Activated CD8-positive, alpha-beta memory T cell treated with anti-CD3 and anti-CD28 coated beads for 1 hour (primary cell): ENCODE results near the gene ZNF521.

Source experiments
- DNase-seq, 2 donors: peaks; one replicate each; pipeline ENCODE4 v3.0.0-alpha.2; 2020; ENCODE audit warnings: low read depth in 1 of 2; ENCODE audit errors: extremely low read depth in 1 of 2

ZNF521 gene

DNA sequence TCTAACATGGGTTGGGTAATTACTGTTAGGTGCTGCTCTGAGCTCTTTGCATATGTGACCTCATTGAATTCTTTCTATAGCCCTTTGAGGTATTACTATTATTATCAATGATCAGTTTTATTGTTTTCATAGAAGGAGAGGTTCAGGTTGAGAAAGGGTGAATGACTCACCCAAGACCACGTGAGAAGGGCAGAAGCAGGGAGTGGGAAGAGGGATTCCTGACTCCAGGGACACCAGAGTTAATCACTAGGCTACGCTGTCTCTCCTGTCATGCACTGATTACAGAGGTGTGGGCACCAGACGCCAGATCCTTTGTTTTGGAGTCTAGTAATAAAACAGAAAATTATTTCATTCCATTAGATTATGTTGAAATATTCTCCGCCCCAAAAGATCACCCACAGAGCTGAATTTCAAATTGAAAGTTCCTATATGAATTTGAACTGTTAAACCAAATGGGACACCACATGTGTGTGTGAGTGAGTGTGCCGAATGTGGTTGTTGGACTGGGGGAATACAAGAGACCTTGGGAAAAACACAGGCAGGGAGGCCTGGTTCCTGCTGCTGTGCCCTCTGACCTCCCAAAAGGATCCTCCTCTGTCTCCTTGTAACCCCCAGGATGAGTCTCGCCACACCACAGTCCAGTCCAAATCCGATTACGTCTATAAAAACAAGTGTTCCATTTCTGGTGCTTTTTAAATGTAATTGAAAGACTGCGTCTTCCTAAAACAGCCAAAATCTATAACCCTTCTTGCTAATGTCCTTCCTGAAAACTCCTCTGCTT lies 215.4 kb downstream of the ZNF521 start:
- no peak for DNase-seq

DNA sequence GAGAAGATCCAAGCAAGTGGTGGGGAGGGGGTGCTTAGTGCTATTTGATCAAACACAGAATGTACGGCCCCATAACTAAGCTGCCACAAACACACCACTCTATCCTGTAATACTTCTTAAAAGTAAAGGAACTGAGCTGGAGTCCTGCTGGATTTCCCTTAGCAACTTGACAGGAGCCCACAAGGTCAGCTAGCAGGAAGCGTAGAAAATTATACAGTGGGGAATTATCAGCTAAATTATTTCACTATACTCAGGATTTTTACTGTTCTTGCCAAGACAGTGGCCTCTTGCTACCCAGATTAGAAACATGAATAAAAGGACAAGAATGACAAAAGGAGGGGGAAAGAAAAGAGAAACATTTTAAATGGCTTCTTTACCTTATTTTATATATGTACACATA lies 217.1 kb downstream of the ZNF521 start:
- DNase-seq = no peak

DNA sequence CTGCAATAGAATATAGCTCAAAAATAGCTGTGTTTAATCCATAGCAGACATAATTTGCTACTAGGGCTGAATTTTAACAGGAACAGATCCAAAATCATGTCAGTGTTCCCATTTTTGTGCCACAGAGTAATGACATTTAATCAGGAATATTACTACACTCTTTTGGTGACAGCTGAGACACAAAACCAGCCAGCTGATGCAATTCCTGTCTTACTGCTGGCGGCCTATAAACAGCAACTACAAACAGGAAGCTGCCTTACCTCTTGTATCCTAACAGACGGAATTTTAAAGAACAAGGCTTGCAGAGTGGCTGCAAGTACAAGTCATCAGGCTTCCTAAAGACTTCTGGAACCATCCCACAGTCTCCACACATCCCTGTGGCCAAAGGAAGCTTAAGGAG lies 218.1 kb downstream of the ZNF521 start:
- DNase-seq = no peak

DNA sequence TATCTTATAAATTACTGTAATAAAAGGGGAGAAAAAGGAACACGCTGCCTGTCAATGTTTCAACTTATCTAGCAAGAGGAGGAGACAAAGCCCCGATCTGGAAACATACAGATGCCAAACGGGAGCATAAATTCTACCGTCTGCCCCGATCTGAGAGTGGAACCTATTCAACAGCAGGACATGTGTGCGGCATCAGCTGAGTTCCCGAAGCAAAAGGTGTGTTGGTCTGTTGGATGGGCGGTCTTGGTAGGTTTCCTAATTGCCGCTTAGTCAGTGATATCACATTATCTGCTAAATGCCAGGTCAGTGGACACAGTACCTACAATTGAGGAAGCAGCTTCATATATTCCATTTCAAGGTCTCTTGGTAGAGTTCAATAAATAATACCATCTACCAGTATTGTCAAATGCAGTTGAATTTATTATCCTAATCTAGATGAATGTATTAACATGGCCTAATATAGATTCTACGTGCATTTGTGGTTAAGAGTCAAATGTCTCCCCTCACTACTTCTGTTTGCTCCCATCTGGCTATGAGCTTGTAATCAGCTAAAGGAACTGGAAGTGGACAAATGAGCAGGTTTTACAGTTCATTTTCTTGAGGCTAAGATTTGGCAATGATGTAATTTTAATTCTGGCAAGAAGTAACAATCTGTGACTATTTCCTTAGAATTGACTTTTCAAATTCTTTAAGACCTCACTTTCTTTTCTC lies 219.0 kb downstream of the ZNF521 start:
- DNase-seq = no peak

DNA sequence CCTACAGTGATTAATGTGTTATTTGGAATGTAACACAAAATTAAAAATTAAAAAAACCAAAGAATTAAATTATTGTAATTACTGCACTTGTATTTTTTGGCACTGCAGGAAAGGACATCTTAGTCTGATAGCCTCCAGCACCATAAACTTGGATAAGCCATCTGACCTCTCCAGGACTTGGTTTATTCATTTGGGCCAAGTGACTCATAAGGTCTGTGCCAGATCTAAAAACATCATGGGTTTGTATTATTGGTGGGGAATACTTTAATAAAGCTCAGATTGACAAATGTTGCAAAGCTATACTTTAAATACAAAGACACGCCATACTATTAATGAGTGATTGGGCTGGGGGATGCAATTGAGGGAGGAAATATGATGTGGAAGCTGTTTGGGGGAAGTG lies 225.2 kb downstream of the ZNF521 start:
- DNase-seq = no peak

DNA sequence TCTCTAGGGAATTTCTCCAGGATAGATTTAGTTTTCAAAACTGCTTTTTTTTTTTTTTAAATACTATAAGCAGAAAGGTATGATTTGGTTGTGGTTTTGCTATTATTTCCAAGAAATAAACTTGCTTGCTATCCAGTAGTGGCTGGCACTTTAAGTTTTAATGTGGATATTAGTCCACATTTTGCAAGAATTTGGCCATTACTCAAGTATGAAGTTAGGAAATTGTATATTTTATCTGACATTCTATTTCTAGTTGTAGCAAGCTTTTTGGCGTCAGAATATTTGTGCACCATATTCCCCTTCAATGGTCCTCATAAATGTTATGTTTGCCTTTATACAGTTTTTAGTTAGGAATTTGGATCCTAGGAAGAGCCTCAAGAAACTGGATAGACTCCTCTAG lies 226.3 kb downstream of the ZNF521 start:
- no peak for DNase-seq

DNA sequence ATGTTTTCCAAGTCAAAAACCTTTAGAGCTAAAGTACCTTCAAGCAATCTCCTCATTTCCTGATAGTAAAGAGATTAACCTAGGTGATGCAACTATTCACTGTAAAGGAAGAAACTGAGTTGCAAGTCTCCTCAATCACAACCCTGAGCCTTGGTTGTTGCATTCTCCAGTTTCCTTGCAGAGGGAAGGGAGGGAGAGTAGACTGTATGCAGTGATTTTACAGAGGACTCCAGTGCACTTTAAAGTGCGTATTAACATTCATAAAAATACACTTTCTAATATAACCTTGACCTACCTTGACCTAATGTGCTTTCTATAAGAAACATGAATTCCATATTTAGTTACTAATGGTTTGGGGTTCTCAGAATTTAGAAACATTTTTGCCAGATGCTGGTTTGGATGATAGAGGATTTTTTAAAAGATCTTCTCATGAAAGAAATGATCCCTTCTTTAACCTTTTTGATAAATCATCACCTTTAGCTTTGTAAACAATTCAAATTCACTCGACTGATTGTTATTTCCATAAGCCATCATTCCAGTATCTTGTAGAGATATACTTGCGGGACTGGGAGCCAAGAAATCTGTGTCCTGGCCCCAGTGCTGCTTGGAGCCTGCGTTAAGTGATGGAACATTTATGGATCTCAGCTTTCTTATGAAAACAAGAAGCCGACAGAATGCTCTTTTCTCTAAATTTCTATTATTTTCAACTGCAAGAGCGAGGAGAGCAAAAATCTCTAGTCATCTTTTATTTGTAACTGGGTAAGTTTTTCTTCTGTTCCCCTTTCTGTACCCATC lies 228.3 kb downstream of the ZNF521 start:
- no peak for DNase-seq

DNA sequence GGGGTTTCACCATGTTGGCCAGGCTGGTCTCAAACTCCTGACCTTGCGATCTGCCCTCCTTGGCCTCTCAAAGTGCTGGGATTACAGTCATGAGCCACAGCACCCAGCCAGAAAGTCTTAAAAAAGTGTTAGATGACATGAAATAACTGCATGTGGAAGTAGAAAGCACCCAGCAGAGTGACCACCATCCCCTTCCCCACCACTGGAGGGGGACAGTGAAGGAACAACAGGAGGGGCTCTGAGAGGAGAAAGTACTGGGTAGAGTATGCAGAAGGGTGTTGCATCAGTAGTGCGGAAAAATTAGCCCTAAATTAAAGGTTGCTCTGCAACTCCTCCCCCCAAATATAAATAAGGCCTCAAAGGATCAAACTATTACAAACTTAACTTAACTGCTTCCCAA lies 230.5 kb downstream of the ZNF521 start:
- no peak for DNase-seq

DNA sequence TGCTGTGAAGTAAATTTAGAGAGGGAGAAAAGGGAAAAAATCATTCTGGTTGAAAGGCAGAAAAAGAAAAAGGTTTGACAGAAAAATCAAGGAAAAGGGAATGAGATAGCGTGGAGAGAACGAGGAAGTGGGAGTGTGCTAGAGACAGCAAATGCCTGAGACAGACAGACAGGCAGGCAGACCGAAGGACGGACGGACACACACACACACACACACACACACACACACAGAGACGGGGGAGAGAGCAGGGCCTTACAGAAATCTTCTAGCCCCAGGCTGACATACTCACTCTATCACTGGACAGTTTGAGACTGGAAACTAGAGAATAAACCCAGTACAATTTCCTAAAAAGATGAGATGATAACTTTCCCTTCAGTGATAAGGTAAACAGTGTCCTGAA lies 238.4 kb downstream of the ZNF521 start:
- DNase-seq = no peak

DNA sequence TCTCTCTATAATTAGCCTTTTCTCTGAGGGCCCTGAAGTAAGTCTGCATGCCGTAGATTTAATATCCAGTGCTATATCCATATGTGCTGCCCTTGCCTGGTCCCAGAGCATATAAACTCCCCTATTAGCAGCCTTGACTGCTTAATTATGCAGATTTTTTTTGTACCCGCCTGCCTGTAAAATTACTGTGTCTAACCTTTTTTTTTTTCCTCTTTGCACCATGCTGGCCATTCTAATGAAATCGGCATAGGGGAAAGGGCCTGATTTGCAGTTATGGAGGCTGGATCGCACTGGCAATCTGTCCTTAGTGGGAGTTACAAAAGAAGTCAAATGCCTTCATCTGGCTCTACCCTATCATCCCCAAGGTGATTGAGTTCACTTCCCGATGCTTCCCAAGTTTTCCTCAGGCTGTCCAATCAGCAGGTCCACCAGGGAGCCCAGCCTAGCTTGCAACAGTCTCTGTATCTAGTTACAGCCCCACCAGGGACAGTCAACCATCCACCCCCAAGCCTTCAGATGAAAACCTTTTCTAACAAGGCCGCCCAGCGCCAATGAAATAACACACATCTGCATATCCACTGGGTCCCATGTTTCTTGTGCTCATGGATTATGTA lies 239.0 kb downstream of the ZNF521 start:
- DNase-seq = no peak

DNA sequence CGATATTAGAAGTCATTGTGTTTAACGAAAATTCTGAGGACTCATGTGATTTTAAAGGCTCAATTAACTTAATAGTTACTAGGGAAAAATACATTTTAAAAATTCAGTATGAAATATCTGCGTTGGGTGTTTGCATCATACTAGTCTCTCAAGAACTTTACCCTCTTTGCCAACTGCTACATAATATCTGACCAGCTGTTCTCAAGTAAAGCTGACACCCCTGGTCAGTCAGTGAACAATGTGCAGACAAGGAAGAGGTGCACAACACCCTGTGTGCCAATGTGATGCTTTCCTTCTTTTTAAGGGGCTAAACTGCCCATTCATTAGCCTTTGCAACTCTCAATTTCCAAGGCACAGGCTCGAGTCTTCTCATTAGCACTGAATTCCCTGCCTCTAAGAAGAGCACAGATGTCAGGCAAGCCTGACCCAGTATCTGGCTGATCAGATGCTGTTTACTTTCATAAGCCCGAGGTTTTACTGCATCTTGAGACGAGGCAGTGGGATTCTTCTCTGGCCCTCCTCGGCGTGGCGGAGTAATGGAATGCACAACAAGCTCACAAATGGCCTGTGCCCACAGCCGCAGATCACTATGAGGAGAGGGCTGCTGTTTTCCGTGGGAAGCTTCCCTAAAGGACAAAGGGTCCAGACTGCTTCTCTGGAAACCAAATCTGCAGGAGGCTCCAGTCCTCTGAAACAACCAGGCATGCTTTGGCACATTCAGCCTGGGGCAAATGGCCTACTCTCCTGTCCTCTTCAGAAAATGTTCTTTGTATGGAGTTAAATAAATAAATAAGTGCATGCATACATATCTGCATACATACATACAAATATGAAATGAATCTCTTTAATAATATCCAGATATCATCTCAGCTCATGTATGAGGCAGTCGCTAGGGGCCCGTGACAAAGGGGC lies 240.3 kb downstream of the ZNF521 start:
- no peak for DNase-seq

DNA sequence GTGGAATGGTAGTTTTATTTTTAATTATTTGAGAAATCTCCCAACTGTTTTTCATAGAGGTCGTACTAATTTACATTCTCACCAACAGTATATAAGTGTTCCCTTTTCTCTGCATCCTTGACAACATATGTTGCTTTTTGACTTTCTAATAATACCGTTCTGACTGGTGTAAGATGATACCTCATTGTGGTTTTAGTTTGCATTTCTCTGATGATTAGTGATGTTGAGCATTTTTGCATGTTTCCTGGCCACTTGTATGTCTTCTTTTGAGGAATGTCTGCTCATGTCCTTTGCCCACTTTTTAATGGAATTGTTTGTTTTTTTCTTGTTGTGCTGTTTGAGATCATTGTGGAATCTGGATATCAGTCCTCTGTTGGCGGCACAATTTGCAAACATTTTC lies 242.5 kb downstream of the ZNF521 start:
- DNase-seq = no peak

DNA sequence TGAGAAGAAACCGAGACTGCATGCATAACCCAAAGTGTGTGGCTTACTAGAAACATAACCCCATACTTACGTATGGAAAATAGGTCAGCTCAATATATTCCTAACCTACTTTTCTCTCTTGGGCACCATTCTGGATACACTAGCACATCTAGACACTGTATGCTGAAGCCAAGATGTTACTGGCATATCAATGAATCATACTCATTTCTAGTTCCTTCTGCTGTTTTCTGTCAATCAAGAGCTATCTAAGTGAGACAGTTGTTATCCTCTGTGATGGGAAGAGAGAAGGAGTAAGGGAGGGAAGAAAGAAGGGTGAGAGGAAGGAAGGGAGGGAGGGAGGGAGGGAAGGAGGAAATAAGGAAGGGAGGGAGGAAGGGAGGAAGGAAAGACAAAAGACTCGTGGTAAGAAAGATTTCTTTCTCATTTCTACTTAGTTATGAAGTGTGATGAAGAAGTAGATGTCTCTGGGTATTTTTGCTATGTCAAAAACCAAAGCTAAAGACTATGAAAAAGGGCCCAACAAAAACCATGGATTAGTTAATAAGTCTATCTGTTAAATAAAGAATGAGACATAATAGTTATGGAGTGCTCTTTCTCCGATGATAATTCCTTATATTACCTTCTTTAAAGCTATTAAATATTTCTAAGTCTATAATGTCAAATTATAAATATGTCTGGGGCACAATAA lies 248.4 kb downstream of the ZNF521 start:
- no peak for DNase-seq

DNA sequence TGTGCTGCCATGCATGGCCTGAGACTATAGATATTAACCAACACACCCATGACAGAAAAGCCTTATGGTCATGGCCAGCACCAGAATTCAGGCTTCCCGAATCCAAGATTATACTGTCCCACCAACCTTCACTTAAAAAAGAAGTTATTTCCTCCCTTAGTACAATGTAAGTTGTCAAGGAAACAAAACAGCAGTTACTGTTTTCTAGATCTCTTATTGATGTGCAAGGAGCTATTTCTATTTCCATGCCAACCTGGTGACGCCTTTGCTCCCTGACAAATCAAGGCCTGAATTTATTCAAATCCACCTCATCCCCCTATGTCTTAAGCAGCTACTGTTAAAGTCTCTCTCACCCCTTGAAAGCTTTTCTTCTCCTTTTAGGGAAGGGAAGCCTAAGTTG lies 249.3 kb downstream of the ZNF521 start:
- DNase-seq = no peak

DNA sequence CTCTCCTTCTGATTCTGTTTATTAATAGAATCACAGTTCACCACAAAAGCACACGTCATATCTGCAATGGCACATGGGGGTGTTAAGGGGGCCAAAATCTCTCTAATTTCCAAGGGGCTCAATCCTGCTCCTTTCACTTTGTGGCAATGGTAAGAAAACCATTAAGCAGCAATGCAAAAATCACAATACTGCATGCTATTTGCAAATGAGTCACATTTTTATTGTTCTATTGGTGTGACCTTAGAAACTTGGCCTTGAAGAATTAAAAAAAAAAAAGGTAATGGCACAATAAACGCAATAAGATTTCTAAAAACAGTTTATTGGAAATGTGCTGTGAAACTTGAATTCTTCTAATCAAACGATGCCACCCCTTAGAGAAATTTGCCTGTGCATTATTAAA lies 251.5 kb downstream of the ZNF521 start:
- DNase-seq = no peak

DNA sequence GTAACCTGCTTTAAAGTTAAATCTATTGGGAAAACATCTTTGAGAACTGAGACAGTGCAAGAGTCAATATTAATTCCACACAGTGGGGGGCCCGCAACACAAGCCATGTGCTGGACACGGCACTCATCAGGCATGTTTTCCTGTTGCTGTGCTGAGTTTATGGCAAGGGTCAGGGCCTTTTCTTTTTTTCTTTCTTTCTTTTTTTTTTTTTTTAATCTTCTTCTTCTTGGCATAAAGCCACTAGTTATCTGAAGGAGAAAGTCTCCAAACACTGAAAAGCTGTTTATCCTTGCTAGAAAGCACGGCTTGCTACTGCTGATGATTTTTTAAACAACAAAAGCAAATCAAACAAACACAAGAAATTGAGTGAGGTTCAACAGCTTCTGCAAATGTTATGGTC lies 252.1 kb downstream of the ZNF521 start:
- no peak for DNase-seq

DNA sequence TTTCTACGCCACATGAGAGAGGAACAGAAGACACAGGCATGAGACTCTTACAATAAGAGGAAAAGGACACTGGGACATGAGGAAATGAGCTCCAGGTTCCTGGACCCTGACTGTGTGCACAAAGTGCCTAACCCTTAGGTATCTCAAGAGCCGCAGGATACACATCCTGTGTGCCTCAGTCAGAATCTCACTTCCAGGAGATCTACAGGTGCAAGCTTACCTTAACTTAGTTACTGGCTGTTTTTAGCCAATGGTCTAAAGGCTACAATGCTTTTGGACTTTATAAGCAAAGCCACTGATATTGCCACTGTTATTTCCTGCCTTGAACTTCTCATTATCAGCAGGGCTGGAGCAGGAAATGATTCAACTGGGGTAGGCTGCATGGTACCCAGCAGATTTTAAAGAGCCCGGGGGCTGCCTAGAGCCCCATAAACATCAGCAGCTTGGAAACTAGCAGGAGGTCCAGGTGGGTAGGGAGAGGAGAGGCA lies 254.4 kb downstream of the ZNF521 start:
- DNase-seq = no peak

DNA sequence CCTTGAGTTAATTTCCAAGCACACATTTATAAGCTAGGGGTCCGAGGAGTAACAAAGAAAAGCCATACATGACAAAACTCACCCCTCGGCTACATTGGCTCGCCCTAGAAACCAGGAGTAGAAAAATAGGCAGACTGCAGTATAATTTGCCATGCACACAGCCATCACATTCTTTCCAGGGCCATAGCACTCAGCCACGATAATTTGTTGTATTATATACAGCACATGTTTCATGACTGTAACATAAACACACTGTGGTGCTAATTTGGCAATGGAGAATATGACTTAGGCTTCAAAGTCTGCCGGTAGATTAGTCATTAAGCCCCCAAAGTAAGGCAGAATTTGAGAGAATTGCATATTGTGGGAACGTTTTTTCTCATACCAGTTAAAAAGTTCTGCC lies 254.9 kb downstream of the ZNF521 start:
- DNase-seq = no peak

DNA sequence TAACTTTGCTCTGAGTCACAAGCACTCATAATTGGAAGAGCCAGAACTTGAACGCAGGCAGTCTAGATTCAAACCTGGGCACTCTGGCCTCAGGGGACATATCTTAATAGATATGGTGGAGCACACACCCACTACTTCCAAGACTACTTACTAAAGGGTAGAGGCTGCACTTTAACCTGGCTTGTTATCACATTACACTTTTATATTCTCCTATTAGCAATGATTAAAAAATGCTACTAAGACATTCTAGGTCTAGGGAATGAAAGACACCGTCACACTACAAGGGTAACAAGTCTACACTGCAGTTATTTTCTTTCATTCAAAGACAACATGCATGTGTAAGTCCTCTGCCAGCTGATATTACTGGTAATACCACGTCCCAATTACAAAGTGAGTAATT lies 258.8 kb downstream of the ZNF521 start:
- no peak for DNase-seq

DNA sequence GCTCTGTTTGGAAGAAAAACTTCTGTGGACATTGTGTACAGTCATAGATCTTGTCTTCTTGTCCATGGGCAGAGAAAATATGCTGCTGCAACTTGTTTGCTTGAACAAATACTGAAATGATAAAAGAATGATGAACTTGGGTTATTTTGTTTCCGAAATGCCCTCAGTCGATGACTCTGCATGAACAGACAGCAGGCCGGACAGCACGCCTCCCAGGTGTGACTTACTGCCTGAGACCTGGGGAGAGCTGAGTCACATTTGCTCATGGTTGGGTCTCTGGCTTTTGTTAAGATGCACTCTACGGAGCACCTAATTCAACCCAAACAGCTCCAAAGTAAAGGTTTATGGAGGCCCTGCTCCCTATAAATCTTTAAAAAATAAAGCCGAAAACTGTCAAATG lies 262.5 kb downstream of the ZNF521 start:
- DNase-seq = no peak
